SU-DHL-6 (cell line): ENCODE results near the gene RAB40B.

Experiments used
- H2AFZ ChIP-seq: fragments of 200-600 bp; sonication (generic); 2 replicates; pipeline ENCODE4 v1.6.1; 2014; ENCODE audit warnings: low read depth, mild to moderate bottlenecking, moderate library complexity, mixed read lengths, antibody characterized with exemption, low read length; ENCODE audit not compliant: severe bottlenecking
- H3F3A ChIP-seq: fragments of 200-600 bp; shearing (Covaris generic); 2 replicates; pipeline ENCODE4 v1.6.0; 2016; ENCODE audit warnings: antibody characterized with exemption, mild to moderate bottlenecking; ENCODE audit not compliant: insufficient read depth
- H3K27ac ChIP-seq: fragments of 200-600 bp; sonication (generic); 2 replicates; pipeline ENCODE4 v1.5.1; 2016; ENCODE audit warnings: low read depth, mild to moderate bottlenecking, low read length, moderate library complexity, mixed read lengths
- H3K27me3 ChIP-seq: fragments of 200-600 bp; sonication (generic), shearing (Covaris generic); 2 replicates; pipeline ENCODE4 v1.6.0; 2014; ENCODE audit warnings: mild to moderate bottlenecking, low read length
- H3K36me3 ChIP-seq: fragments of 200-600 bp; sonication (generic); 2 replicates; pipeline ENCODE4 v1.6.1; 2014; ENCODE audit warnings: mild to moderate bottlenecking, low read length, mixed read lengths
- H3K4me2 ChIP-seq: fragments of 300-600, 200-600 bp; shearing (Covaris generic), sonication (generic); 2 replicates; pipeline ENCODE4 v1.6.0; 2014; ENCODE audit warnings: low read length, low read depth, mild to moderate bottlenecking; ENCODE audit not compliant: poor library complexity, severe bottlenecking
- H3K4me3 ChIP-seq: fragments of 200-600 bp; sonication (generic); 2 replicates; pipeline ENCODE4 v1.5.1; 2014; ENCODE audit warnings: antibody characterized with exemption, low read length, mild to moderate bottlenecking, mixed read lengths; ENCODE audit not compliant: insufficient read depth, poor library complexity, severe bottlenecking
- H3K79me2 ChIP-seq: fragments of 200-600 bp; sonication (generic); 2 replicates; pipeline ENCODE4 v1.6.1; 2014; ENCODE audit warnings: mild to moderate bottlenecking, low read length, moderate library complexity; ENCODE audit not compliant: insufficient read depth
- H3K9ac ChIP-seq: fragments of 200-600 bp; sonication (generic); 2 replicates; pipeline ENCODE4 v1.7.0; 2014; ENCODE audit warnings: mild to moderate bottlenecking, low read length
- H3K9me2 ChIP-seq: fragments of 200-600 bp; sonication (generic); replicated peaks from 2 replicates; pipeline ENCODE4 v1.6.1; 2014; ENCODE audit warnings: low read length; ENCODE audit not compliant: insufficient read depth
- H3K9me3 ChIP-seq: fragments of 200-600 bp; sonication (generic); 2 replicates; pipeline ENCODE4 v1.6.1; 2014; ENCODE audit warnings: low read length, mixed read lengths; ENCODE audit not compliant: insufficient read depth
- H4K20me1 ChIP-seq: fragments of 200-600 bp; sonication (generic); 2 replicates; pipeline ENCODE4 v1.6.1; 2014; ENCODE audit warnings: low read depth, mild to moderate bottlenecking, antibody characterized with exemption, low read length, moderate library complexity, mixed read lengths
- EZH2phosphoT487 ChIP-seq: fragments of 200-600 bp; sonication (generic), shearing (Covaris generic); conservative IDR thresholded peaks from 2 replicates; pipeline ENCODE4 v1.6.1; 2018; ENCODE audit warnings: mild to moderate bottlenecking, antibody characterized with exemption, low read length, moderate library complexity, mixed read lengths
- TF ChIP-seq, protein P1 (sequence below): fragments of 200-600 bp; sonication (generic); IDR thresholded peaks from one replicate; pipeline ENCODE4 v1.5.1; 2017; ENCODE audit warnings: antibody characterized with exemption, mild to moderate bottlenecking, low read length, moderate library complexity; ENCODE audit not compliant: insufficient read depth, poor library complexity, severe bottlenecking

Gene RAB40B

DNA sequence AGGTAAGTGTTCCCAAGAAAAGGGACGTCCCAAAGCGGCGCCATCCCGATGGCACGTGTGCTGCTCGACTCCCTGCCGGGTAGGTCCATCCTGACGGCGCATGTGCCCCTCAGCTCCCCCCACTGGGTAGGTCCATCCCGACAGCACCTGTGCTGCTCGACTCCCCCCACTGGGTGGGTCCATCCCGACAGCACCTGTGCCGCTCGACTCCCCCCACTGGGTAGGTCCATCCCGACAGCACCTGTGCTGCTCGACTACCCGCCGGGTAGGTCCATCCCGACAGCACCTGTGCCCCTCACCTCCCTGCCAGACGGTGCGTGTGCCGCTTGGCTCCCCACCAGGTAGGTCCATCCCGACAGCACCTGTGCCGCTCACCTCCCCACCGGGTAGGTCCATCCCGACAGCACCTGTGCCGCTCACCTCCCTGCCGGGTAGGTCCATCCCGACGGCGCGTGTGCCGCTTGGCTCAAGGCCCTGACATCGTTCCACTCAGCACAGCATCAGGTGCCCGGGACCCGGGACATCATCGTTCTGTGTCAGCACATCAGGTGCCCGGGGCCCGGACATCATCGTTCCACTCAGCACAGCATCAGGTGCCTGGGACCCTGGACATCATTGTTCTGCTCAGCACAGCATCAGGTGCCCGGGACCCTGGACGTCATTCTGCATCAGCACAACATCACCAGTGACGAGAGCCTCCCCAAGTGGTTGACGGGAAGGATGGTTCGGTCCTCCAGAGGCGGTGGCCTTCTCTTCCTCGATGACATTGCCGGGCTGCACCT, 31.2 kb upstream of the RAB40B start:
- Histone ChIP-seq H3K4me3 (no peak overlapping the region), H3K4me2 (no peak overlapping the region), H2AFZ (no peak overlapping the region), H3K27me3 (no peaks in the 10 kb centered on the region), H3K9me3 (peaks cover 9% of the 10 kb centered on the region; the same call in 1 of the 2 replicates), H3F3A (no peaks in the 10 kb centered on the region), H3K27ac (no peak overlapping the region), H3K79me2 (no peaks in the 10 kb centered on the region), H3K9ac (no peak overlapping the region), H3K9me2 (no peaks in the 10 kb centered on the region), H3K36me3 (peaks cover 15% of the 10 kb centered on the region), H4K20me1 (no peaks in the 10 kb centered on the region)
- TF ChIP-seq, protein P1, sequence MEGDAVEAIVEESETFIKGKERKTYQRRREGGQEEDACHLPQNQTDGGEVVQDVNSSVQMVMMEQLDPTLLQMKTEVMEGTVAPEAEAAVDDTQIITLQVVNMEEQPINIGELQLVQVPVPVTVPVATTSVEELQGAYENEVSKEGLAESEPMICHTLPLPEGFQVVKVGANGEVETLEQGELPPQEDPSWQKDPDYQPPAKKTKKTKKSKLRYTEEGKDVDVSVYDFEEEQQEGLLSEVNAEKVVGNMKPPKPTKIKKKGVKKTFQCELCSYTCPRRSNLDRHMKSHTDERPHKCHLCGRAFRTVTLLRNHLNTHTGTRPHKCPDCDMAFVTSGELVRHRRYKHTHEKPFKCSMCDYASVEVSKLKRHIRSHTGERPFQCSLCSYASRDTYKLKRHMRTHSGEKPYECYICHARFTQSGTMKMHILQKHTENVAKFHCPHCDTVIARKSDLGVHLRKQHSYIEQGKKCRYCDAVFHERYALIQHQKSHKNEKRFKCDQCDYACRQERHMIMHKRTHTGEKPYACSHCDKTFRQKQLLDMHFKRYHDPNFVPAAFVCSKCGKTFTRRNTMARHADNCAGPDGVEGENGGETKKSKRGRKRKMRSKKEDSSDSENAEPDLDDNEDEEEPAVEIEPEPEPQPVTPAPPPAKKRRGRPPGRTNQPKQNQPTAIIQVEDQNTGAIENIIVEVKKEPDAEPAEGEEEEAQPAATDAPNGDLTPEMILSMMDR = no peak
- no peak for TF ChIP-seq EZH2phosphoT487

DNA sequence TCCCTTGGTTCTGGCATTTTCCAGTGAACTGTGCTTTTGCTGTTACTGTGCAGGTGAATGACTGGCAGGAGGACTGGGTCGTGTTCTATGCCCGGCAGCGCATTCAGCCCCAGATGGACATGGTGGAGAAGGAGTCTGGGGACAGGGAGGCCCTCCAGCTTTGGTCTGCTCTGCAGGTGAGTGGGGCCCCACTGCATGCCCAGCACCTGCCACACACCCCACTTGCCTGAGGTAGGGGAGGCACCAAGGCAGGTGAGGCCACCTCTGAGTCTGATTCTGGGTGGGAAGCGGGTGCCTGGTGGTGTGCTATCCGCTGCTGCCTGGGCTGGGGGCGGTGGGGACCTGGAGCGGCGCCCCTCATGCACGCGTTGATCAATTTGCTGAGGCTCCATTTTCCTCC, 27.9 kb upstream of the RAB40B start:
- no peak overlapping the region for H3K4me2 ChIP-seq
- no peak overlapping the region for H2AFZ ChIP-seq
- no peaks in the 10 kb centered on the region for H3K9me3 ChIP-seq
- H3K36me3 ChIP-seq = 0 out of 2 replicates have a peak, but pooled peaks cover 3% of the 10 kb centered on the region
- TF ChIP-seq EZH2phosphoT487 = no peak
- TF ChIP-seq, protein P1 = no peak
- H3K27ac ChIP-seq = no peak overlapping the region
- H3K9me2 ChIP-seq = no peaks in the 10 kb centered on the region
- no peak overlapping the region for H3K9ac ChIP-seq
- no peak overlapping the region for H3K4me3 ChIP-seq
- no peaks in the 10 kb centered on the region for H3F3A ChIP-seq
- no peaks in the 10 kb centered on the region for H3K27me3 ChIP-seq
- H4K20me1 ChIP-seq = no peaks in the 10 kb centered on the region
- no peaks in the 10 kb centered on the region for H3K79me2 ChIP-seq

DNA sequence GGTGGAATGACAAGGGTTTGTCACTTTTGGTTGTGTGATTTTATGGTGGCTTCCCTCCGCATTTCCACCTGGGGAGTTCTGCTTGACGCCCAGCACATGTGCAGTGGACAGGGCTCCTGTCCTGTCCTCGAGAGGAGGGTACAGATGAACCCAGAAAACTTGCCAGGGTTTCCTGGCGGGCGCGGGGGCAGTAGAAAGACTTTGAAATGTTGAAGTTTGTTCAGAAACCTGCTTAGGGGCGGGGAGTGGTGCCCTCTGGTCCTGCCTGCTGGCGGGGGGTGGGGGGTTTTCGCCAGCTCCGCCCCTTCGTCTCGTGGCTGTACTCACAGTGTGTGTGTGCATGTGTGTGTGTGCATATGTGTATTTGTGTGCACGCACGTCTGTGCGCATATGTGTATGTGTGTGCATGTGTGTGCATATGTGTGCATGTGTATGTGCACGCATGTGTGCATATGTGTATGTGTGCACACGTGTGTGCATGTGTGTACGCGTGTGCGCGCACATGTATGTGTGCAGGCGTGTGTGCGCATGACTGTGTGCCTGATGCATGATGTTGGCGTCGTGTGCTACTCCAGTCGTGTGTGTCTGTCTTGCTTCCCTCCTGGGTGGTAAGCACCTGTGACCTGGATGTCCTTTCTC, 24.8 kb upstream of the RAB40B start:
- H3K27ac ChIP-seq = no peak overlapping the region
- H3K4me3 ChIP-seq = no peak overlapping the region
- H3K27me3 ChIP-seq = no peaks in the 10 kb centered on the region
- H3K9ac ChIP-seq = no peak overlapping the region
- no peaks in the 10 kb centered on the region for H3K9me3 ChIP-seq
- H2AFZ ChIP-seq = no peak overlapping the region
- H3K36me3 ChIP-seq = 0 out of 2 replicates have a peak, but pooled peaks cover 3% of the 10 kb centered on the region
- H3K4me2 ChIP-seq = no peak overlapping the region
- no peaks in the 10 kb centered on the region for H4K20me1 ChIP-seq
- no peaks in the 10 kb centered on the region for H3F3A ChIP-seq
- TF ChIP-seq, protein P1 = no peak
- no peak for TF ChIP-seq EZH2phosphoT487
- 0 out of 2 replicates have a peak, but pooled peaks cover 3% of the 10 kb centered on the region for H3K79me2 ChIP-seq
- no peaks in the 10 kb centered on the region for H3K9me2 ChIP-seq
